ENCODE measurements around the gene NUDT1. TPM values are rescaled to one million over a fixed set of nuclear protein-coding genes. Genes with fewer than 3 reads are reported as not detected.

The NUDT1 gene
- total RNA-seq, 1 donor from 2014 or later: 32.2 TPM

- DNase-seq (ENCODE audit: extremely low spot score, unreplicated experiment): no peak
- peaks cover 10% of the 10 kb centered on the region for H3K4me1 Mint-ChIP-seq (ENCODE audit: unreplicated experiment)
- H3K27me3 Mint-ChIP-seq: no peaks in the 10 kb centered on the region
- no peak overlapping the region for H3K27ac Mint-ChIP-seq
- peak; percentile 80 for TF ChIP-seq CTCF (conservative IDR thresholded peaks at IDR 0.05)
- H3K36me3 Mint-ChIP-seq: peaks cover 3% of the 10 kb centered on the region
- H3K9me3 Mint-ChIP-seq: no peaks in the 10 kb centered on the region
- no peak overlapping the region for H3K4me3 Mint-ChIP-seq
Measured at GRCh38 chr7:2247141-2247995, 5.3 kb downstream of the NUDT1 start.

- Mint-ChIP-seq H3K36me3 (peaks cover 3% of the 10 kb centered on the region), H3K9me3 (no peaks in the 10 kb centered on the region), H3K4me1 (ENCODE audit: unreplicated experiment) (peaks cover 7% of the 10 kb centered on the region), H3K27ac (peak overlapping the region; percentile 87), H3K27me3 (no peaks in the 10 kb centered on the region), H3K4me3 (no peak overlapping the region)
- TF ChIP-seq CTCF (conservative IDR thresholded peaks at IDR 0.05): no peak
- no peak for DNase-seq (ENCODE audit: extremely low spot score, unreplicated experiment)
Measured at GRCh38 chr7:2248984-2249694, 7.1 kb downstream of the NUDT1 start.

- TF ChIP-seq CTCF (conservative IDR thresholded peaks at IDR 0.05): no peak
Measured at GRCh38 chr7:2249744-2250323, 7.8 kb downstream of the NUDT1 start.

GRCh38 chr7:2251381-2251780 is 9.4 kb downstream of the NUDT1 start:
- peaks cover 6% of the 10 kb centered on the region for H3K36me3 Mint-ChIP-seq
- no peaks in the 10 kb centered on the region for H3K27me3 Mint-ChIP-seq
- DNase-seq (ENCODE audit: extremely low spot score, unreplicated experiment): no peak
- no peak overlapping the region for H3K27ac Mint-ChIP-seq
- no peak overlapping the region for H3K4me3 Mint-ChIP-seq
- H3K4me1 Mint-ChIP-seq (ENCODE audit: unreplicated experiment): peaks cover 4% of the 10 kb centered on the region
- no peaks in the 10 kb centered on the region for H3K9me3 Mint-ChIP-seq
- TF ChIP-seq CTCF (conservative IDR thresholded peaks at IDR 0.05): no peak

More at GRCh38 chr7:2249744-2250323, 7.8 kb downstream of the NUDT1 start:
- no peak for DNase-seq (ENCODE audit: extremely low spot score, unreplicated experiment)
- no peak overlapping the region for H3K4me3 Mint-ChIP-seq
- H3K9me3 Mint-ChIP-seq: no peaks in the 10 kb centered on the region
- H3K4me1 Mint-ChIP-seq (ENCODE audit: unreplicated experiment): peaks cover 7% of the 10 kb centered on the region
- peaks cover 3% of the 10 kb centered on the region for H3K36me3 Mint-ChIP-seq
- no peak overlapping the region for H3K27ac Mint-ChIP-seq
- no peaks in the 10 kb centered on the region for H3K27me3 Mint-ChIP-seq

- Mint-ChIP-seq H3K4me1 (ENCODE audit: unreplicated experiment) (peaks cover 4% of the 10 kb centered on the region), H3K4me3 (no peak overlapping the region), H3K27me3 (no peaks in the 10 kb centered on the region), H3K36me3 (peaks cover 6% of the 10 kb centered on the region), H3K9me3 (no peaks in the 10 kb centered on the region), H3K27ac (no peak overlapping the region)
- DNase-seq (ENCODE audit: extremely low spot score, unreplicated experiment): no peak
- no peak for TF ChIP-seq CTCF (conservative IDR thresholded peaks at IDR 0.05)
Measured at GRCh38 chr7:2251841-2252771, 10.1 kb downstream of the NUDT1 start.
